Activated naive CD4-positive, alpha-beta T cell (primary cell): ENCODE results near the gene TBC1D1.
"Not testable (repeated sequence)": the region's sequence is repeated elsewhere in the genome, so short reads cannot be mapped to it uniquely, and the experiment has no call there.

Experiments used
- DNase-seq, 4 experiments: peaks; one replicate each; lab custom pipeline; 2025; lab: John Stamatoyannopoulos, UW

The TBC1D1 gene

GRCh38 chr4:38016698-38017097, 125.8 kb downstream of the TBC1D1 start:
- no peak for DNase-seq

DNA sequence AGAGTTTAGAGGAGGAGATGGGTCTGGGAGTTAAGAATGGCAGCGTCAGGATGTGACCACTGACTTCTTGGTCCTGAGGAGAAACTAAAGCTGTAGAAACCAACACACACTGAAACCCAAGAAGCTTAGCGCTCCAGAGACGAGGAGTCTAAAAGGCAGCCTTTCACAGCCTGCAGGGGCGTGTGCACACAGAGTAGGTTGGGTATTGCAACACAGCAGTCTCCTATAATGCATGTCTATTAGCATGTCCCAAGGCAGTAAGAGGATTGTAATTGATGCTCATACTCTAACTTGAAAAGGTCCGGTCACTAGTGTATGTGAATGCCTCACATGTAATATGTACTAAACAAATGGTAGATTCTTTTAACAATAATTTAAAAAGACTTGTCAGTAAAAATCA, 126.7 kb downstream of the TBC1D1 start:
- DNase-seq = no peak

- no peak for DNase-seq
Observed at GRCh38 chr4:38020386-38020785, 129.5 kb downstream of the TBC1D1 start.

GRCh38 chr4:38020961-38021360, 130.1 kb downstream of the TBC1D1 start:
- DNase-seq = not testable (repeated sequence)

- DNase-seq = no peak
Observed at GRCh38 chr4:38021751-38022150, 130.9 kb downstream of the TBC1D1 start.

DNA sequence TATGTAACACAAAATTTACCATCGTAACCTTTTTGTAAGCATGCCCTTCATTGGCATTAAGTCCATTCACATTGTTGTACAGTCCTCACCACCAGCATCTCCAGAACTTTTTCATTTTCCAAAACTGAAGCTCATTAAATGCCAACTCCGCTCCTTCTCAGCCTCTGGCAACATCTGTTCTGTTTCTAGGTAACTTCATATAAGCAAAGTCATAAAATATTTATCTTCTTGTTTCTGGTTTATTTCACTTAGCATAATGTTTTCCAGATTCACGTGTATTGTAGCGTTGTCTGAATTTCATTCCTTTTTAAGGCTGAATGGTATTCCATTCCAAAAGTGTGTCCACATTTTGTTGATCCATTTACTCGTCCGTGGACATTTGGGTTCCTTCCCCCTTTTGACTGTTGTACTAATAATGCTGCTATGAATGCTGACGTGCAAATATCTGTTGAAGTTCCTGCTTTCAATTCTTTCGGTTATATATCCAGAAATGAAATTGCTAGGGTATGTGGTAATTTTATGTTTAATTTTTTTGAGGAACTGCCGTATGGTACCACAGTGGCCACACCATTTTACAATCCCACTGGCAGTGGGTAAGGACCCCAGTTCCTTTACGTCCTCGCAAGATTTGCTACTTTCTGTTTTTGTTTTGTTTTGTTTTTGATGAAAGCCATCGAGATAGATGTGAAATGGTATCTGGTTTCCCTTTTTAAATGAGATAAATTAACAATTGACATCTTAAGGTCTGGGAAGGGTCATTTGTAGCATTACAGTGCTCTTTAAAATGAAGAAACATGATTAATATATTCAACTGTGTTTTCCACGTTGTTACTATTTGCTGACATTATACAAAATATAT, 132.7 kb downstream of the TBC1D1 start:
- no peak for DNase-seq

DNA sequence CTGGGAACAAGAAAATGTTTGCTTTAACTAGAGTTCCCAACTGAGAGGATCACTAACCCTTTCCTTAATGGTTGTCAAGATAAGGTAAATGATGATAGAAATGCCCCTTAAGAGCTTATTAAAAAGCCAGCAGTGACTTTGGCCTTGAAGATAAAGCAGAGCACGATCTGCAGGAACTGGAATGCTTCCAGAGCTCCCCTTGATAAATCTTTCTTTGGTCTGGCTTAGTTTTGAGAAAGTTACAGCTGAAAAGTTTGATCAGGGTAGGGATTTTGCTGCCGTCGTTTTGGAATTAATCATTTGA, 133.3 kb downstream of the TBC1D1 start:
- DNase-seq = no peak

- no peak for DNase-seq
Observed at GRCh38 chr4:38025665-38026064, 134.8 kb downstream of the TBC1D1 start.

GRCh38 chr4:38026158-38026740, 135.4 kb downstream of the TBC1D1 start:
- DNase-seq = no peak

DNA sequence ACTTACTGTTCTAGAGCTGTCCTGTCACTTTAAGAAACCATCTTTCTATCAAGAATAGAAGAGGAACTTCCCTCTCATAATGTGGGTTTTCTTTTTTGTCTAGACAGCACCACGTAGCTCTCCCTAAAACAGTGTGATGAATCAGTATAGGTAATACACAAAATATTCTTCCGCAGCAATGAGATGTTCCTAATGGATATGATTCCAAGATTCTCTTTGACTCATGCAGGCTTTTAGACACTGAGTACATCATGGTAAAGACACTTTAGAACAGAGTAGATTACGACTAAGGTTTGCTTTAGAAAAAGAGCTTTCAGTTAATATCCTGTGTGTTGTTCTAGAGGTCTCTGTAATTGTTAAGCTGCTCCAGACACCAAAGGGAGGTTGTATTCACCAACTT, 139.1 kb downstream of the TBC1D1 start:
- no peak for DNase-seq

DNA sequence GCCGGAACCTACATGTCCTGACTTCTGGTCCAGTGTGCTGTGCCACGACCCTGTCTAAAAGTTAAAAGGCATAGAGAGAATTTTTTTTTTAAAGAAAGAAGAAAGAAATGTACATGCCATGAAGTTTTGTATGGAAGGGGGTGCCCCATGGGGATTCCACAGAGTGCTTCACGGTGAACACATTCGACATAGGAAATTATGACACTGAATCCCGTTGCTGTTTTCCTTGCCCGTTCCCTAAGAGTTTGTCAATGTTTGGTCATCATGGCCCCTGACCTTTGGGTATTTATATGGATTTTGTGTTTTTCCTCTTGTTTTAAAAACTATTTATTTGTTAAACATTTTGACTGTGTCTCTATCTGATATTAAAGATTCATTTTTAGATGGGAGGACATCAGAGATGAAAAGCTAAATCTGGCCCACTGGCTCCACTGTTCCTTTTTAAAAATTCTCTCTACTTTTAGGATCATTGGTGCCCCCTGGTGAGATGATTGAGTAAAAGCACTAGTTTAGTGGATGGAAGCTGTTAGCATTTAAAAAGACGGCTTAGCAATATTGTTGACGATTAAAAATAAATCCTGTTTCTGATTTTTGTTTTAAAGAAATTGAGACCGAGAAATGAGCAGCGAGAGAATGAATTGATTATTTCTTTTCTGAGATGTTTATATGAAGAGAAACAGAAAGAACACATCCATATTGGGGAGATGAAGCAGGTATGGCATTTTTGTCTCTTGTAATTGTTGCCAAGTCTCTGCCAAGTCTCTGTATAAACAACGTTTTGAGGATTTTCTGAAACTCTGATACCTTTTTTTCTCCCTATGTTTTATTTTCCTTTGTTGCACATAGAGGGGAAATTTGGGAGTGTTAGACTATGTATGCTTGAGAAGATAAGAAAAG, 144.3 kb downstream of the TBC1D1 start:
- DNase-seq = no peak

GRCh38 chr4:38036548-38036947, 145.7 kb downstream of the TBC1D1 start:
- DNase-seq = no peak

DNA sequence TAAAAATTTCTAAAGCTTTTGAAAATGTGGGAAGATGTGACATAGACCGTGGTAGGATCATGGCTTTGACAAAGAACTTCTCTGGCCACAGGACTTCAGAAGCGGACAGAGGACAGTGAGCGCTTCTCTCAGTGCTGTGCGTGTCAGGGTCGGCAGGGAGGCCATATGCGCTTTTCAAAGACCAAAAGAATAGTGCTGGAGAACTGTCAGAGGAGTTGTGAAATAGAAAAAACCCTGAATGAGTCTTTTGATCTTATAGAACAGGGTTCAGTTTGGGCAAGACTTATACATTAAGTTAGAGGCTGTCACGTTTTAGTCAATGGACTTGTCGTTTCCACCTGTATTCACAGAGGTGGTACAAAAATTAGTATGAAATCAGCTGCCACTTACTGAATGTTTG, 146.7 kb downstream of the TBC1D1 start:
- no peak for DNase-seq

DNA sequence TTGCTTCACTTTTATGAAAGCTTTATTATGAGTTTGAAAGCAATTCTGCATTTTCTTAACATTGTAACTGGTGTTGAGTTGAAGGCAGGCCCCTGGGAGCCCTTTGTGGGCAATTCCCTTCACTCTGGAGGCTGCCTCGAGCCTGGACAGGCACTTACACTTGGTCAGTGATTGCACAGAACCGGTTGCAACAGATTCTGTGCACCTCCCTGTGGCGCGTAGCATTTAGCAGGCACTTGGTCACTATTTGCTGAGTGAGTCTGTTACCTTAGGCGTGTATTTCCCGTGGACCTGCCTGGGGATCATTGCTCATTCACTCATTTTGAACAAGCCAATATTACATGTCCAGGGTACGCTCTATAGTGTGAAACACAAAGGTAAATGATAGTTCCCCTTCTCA, 149.7 kb downstream of the TBC1D1 start:
- DNase-seq = no peak

- DNase-seq = no peak
Observed at GRCh38 chr4:38044060-38044459, 153.2 kb downstream of the TBC1D1 start.

DNA sequence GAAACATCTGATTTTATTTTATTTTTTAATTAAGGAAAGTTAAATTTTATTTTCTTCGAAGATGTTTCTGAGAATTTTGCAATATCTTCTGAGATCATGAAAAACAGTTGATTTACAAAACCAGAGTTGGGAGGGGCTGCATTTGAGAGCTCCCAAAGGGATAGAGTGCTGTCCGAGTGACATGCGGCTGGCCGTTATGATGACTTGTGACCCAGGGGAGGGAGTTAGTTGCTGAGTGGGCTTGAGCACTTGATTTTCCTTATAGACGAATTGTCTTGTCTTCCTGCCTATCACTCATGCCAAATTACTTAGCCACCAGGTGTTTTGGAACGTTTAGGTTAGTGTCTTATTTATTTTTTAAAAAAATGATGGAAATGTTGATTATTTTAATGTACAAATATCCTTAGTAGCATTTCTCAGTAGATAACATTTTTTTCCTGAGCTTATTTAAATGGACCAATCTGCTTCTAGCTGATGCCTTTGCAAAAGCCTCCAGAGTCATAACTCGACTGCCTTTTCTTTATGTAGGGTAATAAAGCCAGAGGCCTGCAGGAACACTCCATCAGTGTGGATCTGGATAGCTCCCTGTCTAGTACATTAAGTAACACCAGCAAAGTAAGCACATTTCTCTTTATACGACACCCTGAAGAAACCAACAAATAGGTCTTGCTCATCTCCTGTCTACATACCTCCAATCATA, 154.6 kb downstream of the TBC1D1 start:
- no peak for DNase-seq

- no peak for DNase-seq
Observed at GRCh38 chr4:38046727-38047489, 156.0 kb downstream of the TBC1D1 start.

- DNase-seq = no peak
Observed at GRCh38 chr4:38049545-38050170, 158.8 kb downstream of the TBC1D1 start.

- DNase-seq = no peak
Observed at GRCh38 chr4:38050560-38051350, 159.9 kb downstream of the TBC1D1 start.

GRCh38 chr4:38055566-38055965, 164.7 kb downstream of the TBC1D1 start:
- no peak for DNase-seq
